Heart right ventricle (tissue), 16 donors: ENCODE results near the gene ODR4. TPM values are rescaled to one million over a fixed set of nuclear protein-coding genes. Genes with fewer than 3 reads are reported as not detected.
"Not testable (repeated sequence)": the region's sequence is repeated elsewhere in the genome, so short reads cannot be mapped to it uniquely, and the experiment has no call there.

ENCODE experiments used
- ATAC-seq, 8 donors: fragments of 200-7000 bp; cut with Tn5 transposase; one replicate each; pipeline ENCODE4 v1.9.1; 2020; ENCODE audit warnings: mild to moderate bottlenecking in 8 of 8, moderate library complexity in 8 of 8, moderate number of reproducible peaks in 1 of 8
- DNase-seq, 2 donors: peaks; one replicate each; pipeline ENCODE4 v3.0.0-alpha.2; 2020
- H3K27ac ChIP-seq, 10 donors: fragments of 200-600 bp; sonication (generic) in 2 of 10; one replicate each; pipeline versions ENCODE4 v1.5.0 to v1.8.0; 2020 to 2022; ENCODE audit warnings: mild to moderate bottlenecking in 3 of 10
- H3K27me3 ChIP-seq, 7 donors: fragments of 200-600 bp; one replicate each; pipeline ENCODE4 v1.8.0; 2021 to 2022; ENCODE audit warnings: mild to moderate bottlenecking in 2 of 7
- H3K36me3 ChIP-seq, 9 donors: fragments of 200-600 bp; sonication (generic) in 1 of 9; one replicate each; pipeline versions ENCODE4 v1.5.0 to v1.8.0; 2020 to 2022; ENCODE audit warnings: mild to moderate bottlenecking in 2 of 9
- H3K4me1 ChIP-seq, 9 donors: fragments of 200-600 bp; sonication (generic) in 1 of 9; one replicate each; pipeline versions ENCODE4 v1.5.0 to v1.8.0; 2020 to 2022; ENCODE audit warnings: mild to moderate bottlenecking in 4 of 9
- H3K4me3 ChIP-seq, 10 donors: fragments of 200-600 bp; sonication (generic) in 2 of 10; one replicate each; pipeline versions ENCODE4 v1.5.0 to v1.8.0; 2020 to 2022; ENCODE audit warnings: mild to moderate bottlenecking in 7 of 10, moderate library complexity in 2 of 10
- H3K9me3 ChIP-seq, 11 donors: fragments of 200-600 bp in 10 of 11; sonication (generic) in 2 of 11; one replicate each; pipeline versions ENCODE4 v1.5.0 to v1.8.0; 2013 to 2022; ENCODE audit warnings: mild to moderate bottlenecking in 2 of 11, control low read depth in 1 of 11, moderate library complexity in 1 of 11
- WGBS, 2 donors: extraction: QIAGEN DNeasy Blood & Tissue Kit; methylation state at CpG; one replicate each; pipeline ENCODE4 v1.1.7; 2013; ENCODE audit warnings: inconsistent platforms in 1 of 2; 5-methylcytosine and 5-hydroxymethylcytosine counted together
- intact Hi-C, 10 donors: fragments of 100-400 bp; cut with DNase I; formaldehyde crosslinking; loops; one replicate each; pipeline versions ENCODE4 v1.11.1 to v1.14.2; 2022
- polyA plus RNA-seq, 2 donors: library from polyadenylated mRNA; stranded (reverse); fragments of 200-250 nt; gene quantifications; one replicate each; pipeline ENCODE4 v1.2.3, GENCODE V29; 2013
- total RNA-seq, 10 donors: library from RNA; stranded (reverse); fragmentation: NEBNext Ultra II Directional in 3 of 10; extraction: Animal tissue kit (Norgen Biotek cat#: 25700) in 3 of 10; gene quantifications; one replicate each; pipeline versions ENCODE4 v1.2.1 to v1.2.4, GENCODE V29; 2021 to 2023
- TF ChIP-seq, protein P1 (sequence below), 9 donors: fragments of 200-600 bp; sonication (generic) in 2 of 9; IDR thresholded peaks; one replicate each; pipeline versions ENCODE4 v1.5.0 to v1.8.0; 2021 to 2022; ENCODE audit warnings: antibody characterized with exemption in 9 of 9, mild to moderate bottlenecking in 5 of 9, moderate library complexity in 1 of 9
- donor health status: Arrhythmogenic right ventricular cardiomyopathy.
- donor health status: ischemic (EF 13 %, LVEDD 7.1; RV severe dilation, severe dysfunction).
- donor health status: healthy with polysubstance abuse.
- donor health status: DM: no; HTN: yes; CAD: no.
- donor health status: DM: no; HTN: no; CAD: no.
- donor health status: ischemic (EF 25% LVEDD 6.9; RV normal size, moderate dysfunction).
- donor health status: ischemic (EF 25% LVEDD 5.7; RV mildly dilated, moderate dysfunction).
- donor health status: healthy.
- donor health status: DM: yes; HTN: yes; CAD: no.
- donor health status: Ischemic cardiomyopathy.
- donor health status: ischemic (EF 35%, LVEDD 5.7; RV mildly dilated, moderate dysfunction).
- donor health status: nonischemic (EF 11% LVEDD 7.7; RV severe dilation, severe dysfunction).
- donor health status: DM: yes; HTN: yes; CAD: no.
- donor health status: PGD.
- donor health status: ischemic (EF 29% LVEDD 5.4; RV normal size, mild dysfunction).
- donor health status: nonischemic (EF 23%, LVEDD 6.1; RV moderate dilation, normal function).

Gene ODR4
- total and polyA plus RNA-seq, 12 donors: 9.4 to 19.0 (median 11.1) TPM

DNA sequence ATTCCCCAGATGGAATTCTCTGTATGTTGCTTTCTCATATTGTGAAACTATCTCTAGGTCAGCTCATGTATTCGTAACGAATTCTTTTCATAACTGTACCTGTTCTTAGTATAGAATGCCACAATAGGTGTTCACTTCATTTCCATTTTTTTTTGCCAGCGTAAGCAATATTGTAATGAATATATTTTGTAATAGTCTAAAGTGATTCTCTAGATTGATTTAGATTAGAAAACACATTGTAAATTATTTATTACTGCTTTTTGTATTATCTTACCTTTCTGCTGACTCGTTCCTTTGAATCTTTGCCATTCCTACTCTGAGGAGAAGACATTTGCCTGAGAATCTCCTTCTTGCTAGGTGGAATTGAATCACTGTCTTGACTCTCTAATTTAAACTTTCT, 70.5 kb downstream of the ODR4 start:
- H3K9me3 ChIP-seq: no peaks in the 10 kb centered on the region
- TF ChIP-seq, protein P1, sequence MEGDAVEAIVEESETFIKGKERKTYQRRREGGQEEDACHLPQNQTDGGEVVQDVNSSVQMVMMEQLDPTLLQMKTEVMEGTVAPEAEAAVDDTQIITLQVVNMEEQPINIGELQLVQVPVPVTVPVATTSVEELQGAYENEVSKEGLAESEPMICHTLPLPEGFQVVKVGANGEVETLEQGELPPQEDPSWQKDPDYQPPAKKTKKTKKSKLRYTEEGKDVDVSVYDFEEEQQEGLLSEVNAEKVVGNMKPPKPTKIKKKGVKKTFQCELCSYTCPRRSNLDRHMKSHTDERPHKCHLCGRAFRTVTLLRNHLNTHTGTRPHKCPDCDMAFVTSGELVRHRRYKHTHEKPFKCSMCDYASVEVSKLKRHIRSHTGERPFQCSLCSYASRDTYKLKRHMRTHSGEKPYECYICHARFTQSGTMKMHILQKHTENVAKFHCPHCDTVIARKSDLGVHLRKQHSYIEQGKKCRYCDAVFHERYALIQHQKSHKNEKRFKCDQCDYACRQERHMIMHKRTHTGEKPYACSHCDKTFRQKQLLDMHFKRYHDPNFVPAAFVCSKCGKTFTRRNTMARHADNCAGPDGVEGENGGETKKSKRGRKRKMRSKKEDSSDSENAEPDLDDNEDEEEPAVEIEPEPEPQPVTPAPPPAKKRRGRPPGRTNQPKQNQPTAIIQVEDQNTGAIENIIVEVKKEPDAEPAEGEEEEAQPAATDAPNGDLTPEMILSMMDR (IDR thresholded peaks at IDR 0.05): no peak
- WGBS, 2 donors: 93 to 96% methylated on average over 4 of the region's 4 CpGs
- intact Hi-C loops: no loop called here
- H3K27ac ChIP-seq: no peak overlapping the region
- H3K4me3 ChIP-seq: no peak overlapping the region
- no peak for ATAC-seq
- no peak for DNase-seq
- H3K4me1 ChIP-seq: peaks cover 0 to 22% (median 0%) of the 10 kb centered on the region in 9 donors
- H3K36me3 ChIP-seq: no peaks in the 10 kb centered on the region
- no peaks in the 10 kb centered on the region for H3K27me3 ChIP-seq

DNA sequence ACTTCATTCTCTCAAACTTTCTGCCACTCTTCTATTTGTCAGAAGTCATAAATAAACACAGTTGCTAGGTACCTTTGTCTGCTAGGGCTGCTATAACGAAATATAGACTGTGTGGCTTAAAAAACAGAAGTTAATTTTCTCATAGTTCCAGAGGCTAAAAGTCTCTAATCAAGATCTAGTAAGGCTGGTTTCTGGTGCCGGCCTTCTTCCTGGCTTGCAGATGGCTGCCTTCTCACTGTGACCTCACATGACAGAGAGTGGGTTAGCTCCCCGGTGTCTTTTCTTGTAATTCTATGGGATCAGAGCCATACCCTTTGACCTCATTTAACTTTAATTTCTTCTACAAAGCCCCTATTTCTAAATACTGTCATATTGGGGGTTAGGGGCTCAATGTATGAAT, 79.3 kb downstream of the ODR4 start:
- 70 to 72% methylated on average over 3 of the region's 3 CpGs for WGBS, 2 donors
- H3K36me3 ChIP-seq: no peaks in the 10 kb centered on the region
- no peak for DNase-seq
- intact Hi-C loops: no loop called here
- H3K9me3 ChIP-seq: no peaks in the 10 kb centered on the region
- ATAC-seq: no peak
- H3K27ac ChIP-seq: no peak overlapping the region
- TF ChIP-seq, protein P1 (IDR thresholded peaks at IDR 0.05): no peak
- H3K27me3 ChIP-seq: no peaks in the 10 kb centered on the region
- no peak overlapping the region for H3K4me3 ChIP-seq
- H3K4me1 ChIP-seq: peaks cover 0 to 4% (median 0%) of the 10 kb centered on the region in 9 donors

DNA sequence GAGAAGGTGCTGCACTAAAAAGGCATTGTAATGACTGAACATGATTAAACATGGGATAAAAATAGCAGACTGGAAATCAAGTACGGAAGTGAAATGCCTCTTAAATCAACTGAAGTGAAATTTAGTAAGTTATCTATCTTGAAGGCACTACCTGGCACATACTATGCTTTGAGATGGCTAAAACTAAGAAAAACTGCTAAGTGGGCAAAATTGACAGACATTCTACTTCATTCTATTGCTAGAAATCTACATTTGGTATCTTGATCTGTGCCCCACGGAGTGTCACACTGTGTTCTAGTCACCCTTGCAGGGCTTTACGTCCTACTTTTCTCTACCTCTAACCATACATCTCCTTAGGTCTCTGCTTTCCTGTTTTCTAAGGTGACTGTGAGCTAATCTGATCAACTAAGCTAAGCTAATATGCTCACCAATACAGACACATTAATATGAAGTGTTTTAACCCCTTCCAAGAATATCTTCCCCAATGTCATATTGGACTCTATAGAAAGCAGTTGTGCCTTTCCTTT, 81.2 kb downstream of the ODR4 start:
- Histone ChIP-seq H3K27me3 (no peaks in the 10 kb centered on the region), H3K36me3 (no peaks in the 10 kb centered on the region), H3K9me3 (no peaks in the 10 kb centered on the region), H3K27ac (no peak overlapping the region), H3K4me1 (peaks cover 0 to 4% (median 0%) of the 10 kb centered on the region in 9 donors), H3K4me3 (no peak overlapping the region)
- WGBS, 2 donors: 49 to 53% methylated on average over 3 of the region's 3 CpGs
- no peak for DNase-seq
- no peak for ATAC-seq
- intact Hi-C loops: no loop called here
- TF ChIP-seq, protein P1 (IDR thresholded peaks at IDR 0.05): no peak

DNA sequence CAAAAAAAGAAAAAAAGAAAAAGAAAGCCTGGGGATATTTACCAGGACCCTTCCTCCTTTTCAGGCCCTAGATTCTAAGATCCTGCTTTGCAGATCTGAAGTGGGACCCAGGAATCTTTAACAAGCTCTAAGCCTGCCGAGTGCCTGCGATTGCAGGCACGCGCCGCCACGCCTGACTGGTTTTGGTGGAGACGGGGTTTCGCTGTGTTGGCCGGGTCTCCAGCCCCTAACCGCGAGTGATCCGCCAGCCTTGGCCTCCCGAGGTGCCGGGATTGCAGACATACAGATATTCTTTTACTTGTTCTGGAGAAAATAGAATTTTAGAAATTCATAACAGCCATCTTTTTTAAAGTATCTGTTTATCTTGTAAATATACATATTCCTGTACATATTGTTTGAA, 83.5 kb downstream of the ODR4 start:
- WGBS, 2 donors: 96 to 98% methylated on average over 14 of the region's 14 CpGs
- H3K9me3 ChIP-seq, DNase-seq, ATAC-seq, H3K4me1 ChIP-seq, H3K27ac ChIP-seq, H3K4me3 ChIP-seq, intact Hi-C loops, H3K27me3 ChIP-seq, H3K36me3 ChIP-seq: not testable (repeated sequence)

DNA sequence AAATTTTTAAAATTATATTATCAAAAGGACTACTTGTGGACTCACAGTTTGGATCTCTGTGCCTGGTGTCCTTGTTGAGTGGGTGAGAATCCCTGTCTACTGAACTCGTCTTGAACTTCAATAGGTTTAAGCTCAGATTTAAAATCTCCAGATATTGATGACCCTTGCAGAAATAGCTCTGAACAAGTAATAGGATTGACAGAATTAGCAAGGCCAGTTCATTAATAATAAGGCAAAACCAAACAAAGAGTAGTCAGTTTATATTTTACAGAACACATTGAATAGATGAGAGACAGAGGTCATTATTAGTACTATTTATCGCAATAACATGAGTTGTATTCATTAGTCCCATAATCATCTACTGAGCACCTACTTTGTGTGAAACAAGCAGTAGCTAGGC, 85.4 kb downstream of the ODR4 start, which contains the start of gene PDC:
Gene PDC (minus strand): TSS at position 101 of the 400 bp plus-strand sequence. CDS start 11,655 bp downstream, outside the sequence.
- Histone ChIP-seq H3K9me3 (no peaks in the 10 kb centered on the region), H3K4me1 (peaks cover 0 to 4% (median 0%) of the 10 kb centered on the region in 9 donors), H3K36me3 (no peaks in the 10 kb centered on the region), H3K4me3 (no peak within 1 kb of the TSS), H3K27me3 (no peaks in the 10 kb centered on the region), H3K27ac (no peak within 1 kb of the TSS)
- TF ChIP-seq, protein P1 (IDR thresholded peaks at IDR 0.05): no peak
- intact Hi-C loops: no loop called here
- 83 to 87% methylated on average over 2 of the region's 2 CpGs for WGBS, 2 donors
- no peak for ATAC-seq
- no peak for DNase-seq
